ENCODE data around the gene KLHDC3.

Gene KLHDC3

DNA sequence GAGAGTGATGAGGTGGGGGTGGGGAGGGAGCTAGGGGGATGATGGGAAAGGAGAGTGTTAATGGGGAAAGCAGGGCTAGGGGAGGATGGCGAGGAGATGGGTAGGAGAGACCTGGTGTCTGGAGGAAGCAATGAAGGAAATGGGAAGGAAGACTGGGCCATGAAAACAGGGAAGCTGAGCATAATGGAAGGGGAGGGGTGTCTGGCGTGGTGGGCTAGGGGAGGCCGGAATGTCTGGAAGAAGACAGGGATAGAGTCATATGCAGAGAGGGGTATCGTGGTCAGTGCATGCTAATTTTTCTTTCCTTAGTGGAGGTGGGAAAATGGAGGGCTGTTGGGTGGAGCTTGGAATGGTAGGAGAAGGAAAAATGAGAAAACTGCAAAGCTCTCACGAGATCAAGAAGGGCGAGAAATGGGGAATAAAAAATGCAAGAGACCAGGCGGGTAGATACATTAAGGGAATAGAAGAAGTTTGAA lies 423 bp downstream of the KLHDC3 start:
- FAIRE-seq (no peak), DNase-seq (ENCODE audit: insufficient read length) (no peak)
- TF ChIP-seq TAF1 (IDR thresholded peaks at IDR 0.05; ENCODE audit: borderline replicate concordance, low read depth, low read length) (no peak), POLR2A (IDR thresholded peaks at IDR 0.05; ENCODE audit: low read depth, low read length) (no peak), POLR2AphosphoS5 (IDR thresholded peaks at IDR 0.05; ENCODE audit: low read depth, low read length) (no peak)

DNA sequence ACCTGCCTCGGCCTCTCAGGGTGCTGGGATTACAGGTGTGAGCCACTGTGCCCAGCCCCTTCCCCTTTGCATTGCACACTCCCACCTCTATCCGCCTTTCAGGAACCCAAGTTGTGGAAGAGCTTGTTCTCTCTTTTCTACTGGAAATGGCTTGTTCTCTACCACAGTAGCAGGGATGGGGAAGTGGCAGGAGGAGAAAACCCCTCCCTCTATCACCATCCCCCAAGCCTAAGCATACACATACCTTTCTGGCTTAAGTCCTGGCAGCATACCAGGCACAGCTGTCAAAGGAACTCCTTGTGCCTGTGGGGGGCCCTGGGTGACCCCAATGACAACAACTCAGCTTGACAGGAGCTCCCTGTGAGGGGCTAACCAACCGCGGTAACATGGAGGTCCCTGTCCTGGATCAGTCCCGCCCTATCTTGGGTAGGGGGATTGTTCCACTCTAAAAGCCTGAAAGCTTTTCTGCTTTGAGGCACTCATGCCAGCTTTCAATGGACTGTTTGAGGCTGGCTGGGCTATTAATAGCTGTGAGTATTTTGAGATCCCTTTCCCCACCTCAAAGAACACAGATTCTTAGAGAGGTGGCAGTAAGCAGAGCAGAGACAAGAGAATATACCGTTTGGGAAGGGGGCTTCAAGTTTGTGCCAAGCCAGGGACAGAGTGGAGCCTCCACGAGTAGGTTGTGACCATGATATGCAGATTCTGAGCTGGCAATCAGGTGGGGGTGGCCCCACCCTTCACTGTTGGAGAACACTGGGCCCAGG lies 2.3 kb downstream of the KLHDC3 start:
- FAIRE-seq, result no peak
- TF ChIP-seq POLR2A (IDR thresholded peaks at IDR 0.05; ENCODE audit: low read depth, low read length), result no peak
- no peak for TF ChIP-seq POLR2AphosphoS5 (IDR thresholded peaks at IDR 0.05; ENCODE audit: low read depth, low read length)
- TF ChIP-seq TAF1 (IDR thresholded peaks at IDR 0.05; ENCODE audit: borderline replicate concordance, low read depth, low read length), result no peak

DNA sequence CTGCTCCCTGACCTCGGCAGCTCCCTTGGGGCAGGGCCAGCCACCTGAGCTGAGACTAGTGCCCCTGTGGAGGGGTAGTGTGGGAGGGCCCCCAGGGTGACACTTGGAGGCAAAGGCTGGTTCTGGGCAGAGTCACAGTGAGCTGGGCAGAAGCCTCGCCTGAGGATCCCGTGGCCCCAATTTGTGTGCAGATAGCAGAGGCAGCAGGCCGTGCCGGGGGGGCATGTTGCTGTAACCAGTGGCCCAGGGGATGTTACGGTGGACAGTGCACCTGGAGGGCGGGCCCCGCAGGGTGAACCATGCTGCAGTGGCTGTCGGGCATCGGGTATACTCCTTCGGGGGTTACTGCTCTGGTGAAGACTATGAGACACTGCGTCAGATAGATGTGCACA lies 2.9 kb downstream of the KLHDC3 start:
- TF ChIP-seq TAF1 (IDR thresholded peaks at IDR 0.05; ENCODE audit: borderline replicate concordance, low read depth, low read length) (no peak), POLR2A (IDR thresholded peaks at IDR 0.05; ENCODE audit: low read depth, low read length) (no peak), POLR2AphosphoS5 (IDR thresholded peaks at IDR 0.05; ENCODE audit: low read depth, low read length) (no peak)
- FAIRE-seq, result no peak

More for the DNA sequence above, 2.3 kb downstream of the KLHDC3 start:
- no peak for DNase-seq (ENCODE audit: insufficient read length)

DNA sequence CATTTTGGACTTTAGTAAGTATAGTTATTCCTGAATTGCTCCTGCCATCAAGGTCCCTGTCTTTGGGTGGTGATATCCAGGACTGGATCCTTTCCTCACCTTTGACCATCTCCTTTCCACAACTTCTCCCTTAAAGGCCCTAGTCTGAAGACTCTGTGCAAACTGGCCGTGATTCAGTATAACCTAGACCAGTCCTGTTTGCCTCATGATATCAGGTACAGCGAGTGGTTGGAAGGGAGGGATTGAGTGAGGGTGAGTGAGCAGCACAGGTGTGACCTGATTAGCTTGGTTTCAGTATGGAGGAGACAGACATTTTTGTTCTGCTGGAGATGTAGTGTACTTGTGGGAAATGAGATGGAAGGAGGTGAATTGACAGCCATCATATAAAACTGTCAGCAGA lies 5.1 kb downstream of the KLHDC3 start:
- no peak for DNase-seq (ENCODE audit: insufficient read length)
- no peak for FAIRE-seq
- TF ChIP-seq POLR2AphosphoS5 (IDR thresholded peaks at IDR 0.05; ENCODE audit: low read depth, low read length), result no peak
- TF ChIP-seq POLR2A (IDR thresholded peaks at IDR 0.05; ENCODE audit: low read depth, low read length), result no peak
- no peak for TF ChIP-seq TAF1 (IDR thresholded peaks at IDR 0.05; ENCODE audit: borderline replicate concordance, low read depth, low read length)

More for the DNA sequence above, 2.9 kb downstream of the KLHDC3 start:
- no peak for DNase-seq (ENCODE audit: insufficient read length)

DNA sequence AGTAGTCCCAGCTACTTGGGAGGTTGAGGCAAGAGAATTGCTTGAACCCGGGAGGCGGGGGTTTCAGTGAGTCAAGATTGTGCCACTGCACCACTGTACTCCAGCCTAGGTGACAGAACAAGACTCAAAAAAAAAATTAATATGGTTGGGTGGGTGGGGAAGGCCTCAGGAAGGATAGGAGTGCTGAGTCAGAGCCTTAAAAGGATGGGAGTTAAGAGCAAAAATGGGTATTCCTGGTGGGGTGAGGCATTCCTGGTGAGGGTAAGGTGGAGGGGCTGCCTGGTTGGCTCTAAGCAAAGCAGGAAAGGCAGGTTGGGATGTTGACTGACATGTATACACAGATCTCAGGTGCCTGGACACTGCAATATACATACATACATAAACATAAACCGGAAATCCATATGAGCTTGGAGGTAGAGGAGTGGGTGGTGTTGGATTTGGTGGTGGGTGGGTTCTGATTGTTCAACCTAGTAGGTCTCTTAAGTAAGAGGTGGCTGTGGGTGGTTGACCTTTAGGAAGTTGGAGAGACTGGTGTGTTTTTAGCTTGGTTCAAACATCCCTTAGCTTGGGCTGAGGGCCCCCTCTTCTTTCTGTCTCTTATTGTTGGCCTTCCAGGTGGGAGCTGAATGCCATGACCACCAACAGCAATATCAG lies 6.1 kb downstream of the KLHDC3 start:
- DNase-seq (ENCODE audit: insufficient read length) (no peak), FAIRE-seq (no peak)
- no peak for TF ChIP-seq TAF1 (IDR thresholded peaks at IDR 0.05; ENCODE audit: borderline replicate concordance, low read depth, low read length)
- no peak for TF ChIP-seq POLR2A (IDR thresholded peaks at IDR 0.05; ENCODE audit: low read depth, low read length)
- no peak for TF ChIP-seq POLR2AphosphoS5 (IDR thresholded peaks at IDR 0.05; ENCODE audit: low read depth, low read length)

DNA sequence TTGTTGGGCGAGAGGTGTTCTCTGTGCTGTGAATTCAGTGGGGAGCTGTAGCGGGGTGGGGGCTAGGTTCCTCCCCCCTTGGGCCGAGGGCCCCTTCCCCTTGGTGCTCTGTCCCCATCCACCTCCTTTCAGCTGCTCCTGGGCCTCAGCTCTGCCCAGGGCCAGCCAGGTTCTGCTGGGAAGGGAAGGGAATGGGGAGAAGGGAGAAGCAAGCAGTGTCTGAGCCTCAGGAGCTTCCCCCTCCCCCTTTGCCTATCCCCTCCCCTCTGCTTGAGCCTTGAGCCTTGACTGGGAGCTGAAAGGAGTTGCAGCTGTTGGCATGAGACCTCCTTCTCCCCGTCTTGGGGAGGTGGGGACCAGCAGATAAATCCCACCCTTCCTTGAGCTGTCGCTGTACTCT lies 6.8 kb downstream of the KLHDC3 start:
- TF ChIP-seq POLR2AphosphoS5 (IDR thresholded peaks at IDR 0.05; ENCODE audit: low read depth, low read length) (no peak), TAF1 (IDR thresholded peaks at IDR 0.05; ENCODE audit: borderline replicate concordance, low read depth, low read length) (no peak), POLR2A (IDR thresholded peaks at IDR 0.05; ENCODE audit: low read depth, low read length) (no peak)
- FAIRE-seq (no peak), DNase-seq (ENCODE audit: insufficient read length) (no peak)

DNA sequence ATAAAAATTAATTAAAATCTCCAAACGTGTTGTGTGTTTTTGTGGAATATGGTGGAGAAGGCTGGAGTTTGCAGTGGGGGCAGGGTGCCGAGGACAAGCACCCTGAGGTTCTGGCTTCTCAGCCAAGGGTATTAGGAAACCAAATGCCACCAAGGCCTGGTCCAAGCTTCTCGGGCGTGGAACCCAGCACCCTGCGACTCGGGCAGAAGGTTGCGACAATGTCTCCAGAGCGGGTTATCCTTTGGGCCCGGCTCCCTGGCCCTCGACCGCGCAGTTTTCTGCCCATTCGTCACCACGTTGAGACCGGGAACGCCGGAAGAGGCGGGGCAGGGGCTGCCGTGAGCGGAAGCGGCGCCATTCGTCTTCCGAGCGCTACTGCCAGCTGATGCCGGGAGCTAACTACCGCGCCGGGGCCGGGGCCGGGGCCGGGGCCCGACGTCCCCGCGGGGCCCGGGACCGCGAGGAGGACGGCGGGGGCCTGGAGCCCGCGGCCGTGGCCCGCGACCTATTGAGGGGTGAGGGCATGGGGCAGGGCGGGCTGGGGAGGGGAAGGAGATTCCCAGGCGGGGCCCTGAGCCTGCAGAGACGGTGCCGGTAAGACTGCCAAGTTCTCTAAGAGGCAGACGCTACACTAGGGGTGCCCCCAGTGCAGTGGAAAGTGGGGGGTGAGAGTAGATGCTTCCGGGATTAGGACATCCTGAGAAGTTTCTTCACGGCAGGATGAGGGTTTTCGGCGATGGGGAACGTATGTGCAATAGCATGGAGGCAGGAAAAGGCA lies 7.4 kb downstream of the KLHDC3 start, which contains the start of gene RRP36:
Gene RRP36, plus strand, starts transcription at position 354 of the 778 bp plus-strand sequence. Its CDS starts 32 bp downstream, at position 386.
- FAIRE-seq, result peak; percentile 66

DNA sequence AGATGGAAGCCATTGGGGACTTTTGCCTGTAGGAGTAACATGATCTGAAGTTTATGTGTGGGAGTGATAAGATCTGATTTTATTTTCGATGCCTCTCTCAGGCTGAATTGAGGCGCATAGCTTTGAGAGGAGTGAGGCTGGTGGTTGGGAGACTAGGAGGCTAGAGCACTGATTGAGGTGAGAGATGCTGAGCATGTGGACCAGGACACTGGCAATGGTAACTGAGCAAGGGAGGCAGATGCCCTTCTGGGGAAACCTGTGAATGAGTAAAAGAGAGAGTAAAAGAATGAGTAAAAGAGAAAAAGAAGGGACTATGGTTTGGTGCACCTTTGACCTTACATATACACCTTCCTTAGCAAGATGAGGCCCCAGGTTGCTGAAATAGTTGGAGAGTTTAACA lies 10.4 kb downstream of the KLHDC3 start:
- TF ChIP-seq TAF1 (IDR thresholded peaks at IDR 0.05; ENCODE audit: borderline replicate concordance, low read depth, low read length) (no peak), POLR2A (IDR thresholded peaks at IDR 0.05; ENCODE audit: low read depth, low read length) (no peak)
- no peak for FAIRE-seq
- DNase-seq (ENCODE audit: insufficient read length), result no peak

More for the DNA sequence above, 7.4 kb downstream of the KLHDC3 start, which contains the start of gene RRP36:
- TF ChIP-seq TAF1 (IDR thresholded peaks at IDR 0.05; ENCODE audit: borderline replicate concordance, low read depth, low read length), result no peak
- TF ChIP-seq POLR2AphosphoS5 (IDR thresholded peaks at IDR 0.05; ENCODE audit: low read depth, low read length), result peak; percentile 37
- TF ChIP-seq POLR2A (IDR thresholded peaks at IDR 0.05; ENCODE audit: low read depth, low read length), result peak; percentile 69
- DNase-seq (ENCODE audit: insufficient read length), result peak; percentile 92

DNA sequence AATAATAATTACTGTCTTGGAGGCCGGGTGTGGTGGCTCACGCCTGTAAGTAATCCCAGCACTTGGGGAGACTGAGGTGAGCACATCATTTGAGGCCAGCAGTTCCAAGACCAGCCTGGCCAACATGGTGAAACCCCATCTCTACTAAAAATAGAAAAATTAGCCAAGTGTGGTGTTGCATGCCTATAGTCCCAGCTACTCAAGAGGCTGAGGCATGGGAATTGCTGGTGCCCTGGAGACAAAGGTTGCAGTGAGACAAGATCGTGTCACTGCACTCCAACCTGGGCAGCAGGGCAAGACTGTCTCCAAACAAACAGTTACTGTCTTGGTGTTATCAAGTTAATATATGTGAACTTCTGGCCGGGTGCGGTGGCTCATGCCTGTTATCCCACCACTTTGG lies 12.3 kb downstream of the KLHDC3 start:
- no peak for FAIRE-seq
- TF ChIP-seq POLR2A (IDR thresholded peaks at IDR 0.05; ENCODE audit: low read depth, low read length) (no peak), POLR2AphosphoS5 (IDR thresholded peaks at IDR 0.05; ENCODE audit: low read depth, low read length) (no peak), TAF1 (IDR thresholded peaks at IDR 0.05; ENCODE audit: borderline replicate concordance, low read depth, low read length) (no peak)

DNA sequence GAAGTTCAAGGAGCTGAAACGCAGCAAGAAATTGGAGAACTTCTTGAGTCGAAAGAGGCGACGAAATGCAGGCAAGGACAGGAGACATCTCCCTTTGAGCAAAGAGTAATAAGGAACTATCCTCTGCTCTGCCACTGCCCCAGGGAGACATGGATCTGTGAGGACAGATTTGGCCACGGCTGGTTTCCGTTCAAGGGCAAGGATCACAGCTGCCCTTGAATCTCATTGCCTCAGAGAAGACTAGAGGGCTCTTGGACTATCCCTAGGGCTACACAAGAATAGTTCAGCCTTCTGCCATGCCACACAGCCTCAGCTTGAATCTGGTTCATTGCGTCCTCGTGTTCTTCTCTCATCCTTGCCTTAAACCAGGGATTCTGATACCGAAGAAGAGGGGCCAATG lies 15.1 kb downstream of the KLHDC3 start:
- no peak for TF ChIP-seq POLR2A (IDR thresholded peaks at IDR 0.05; ENCODE audit: low read depth, low read length)
- TF ChIP-seq TAF1 (IDR thresholded peaks at IDR 0.05; ENCODE audit: borderline replicate concordance, low read depth, low read length), result no peak
- TF ChIP-seq POLR2AphosphoS5 (IDR thresholded peaks at IDR 0.05; ENCODE audit: low read depth, low read length), result no peak
- no peak for FAIRE-seq
- no peak for DNase-seq (ENCODE audit: insufficient read length)

More for the DNA sequence above, 12.3 kb downstream of the KLHDC3 start:
- no peak for DNase-seq (ENCODE audit: insufficient read length)

DNA sequence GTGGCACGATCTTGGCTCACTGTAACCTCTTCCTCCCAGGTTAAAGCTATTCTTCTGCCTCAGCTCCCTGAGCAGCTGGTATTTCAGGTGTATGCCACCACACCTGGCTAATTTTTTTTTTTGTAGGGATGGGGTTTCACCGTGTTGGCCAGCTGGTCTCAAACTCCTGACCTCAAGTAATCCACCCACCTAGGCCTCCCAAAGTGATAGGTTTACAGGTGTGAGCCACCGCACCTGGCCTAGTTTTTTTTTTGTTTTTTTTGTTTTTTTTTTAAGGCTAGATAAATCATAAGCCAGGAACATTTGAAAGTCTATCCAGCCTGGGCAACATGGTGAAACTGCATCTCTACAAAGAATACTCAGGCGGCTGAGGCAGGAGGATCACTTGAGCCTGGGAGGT lies 18.3 kb downstream of the KLHDC3 start:
- FAIRE-seq, result no peak
- no peak for TF ChIP-seq TAF1 (IDR thresholded peaks at IDR 0.05; ENCODE audit: borderline replicate concordance, low read depth, low read length)
- TF ChIP-seq POLR2AphosphoS5 (IDR thresholded peaks at IDR 0.05; ENCODE audit: low read depth, low read length), result no peak
- TF ChIP-seq POLR2A (IDR thresholded peaks at IDR 0.05; ENCODE audit: low read depth, low read length), result no peak

More for the DNA sequence above, 18.3 kb downstream of the KLHDC3 start:
- no peak for DNase-seq (ENCODE audit: insufficient read length)
